GM12801 (cell line): Measurements from ENCODE around the gene CNOT1.

ENCODE experiments used
- TF ChIP-seq, protein P1 (sequence below): IDR thresholded peaks from one replicate; pipeline ENCODE4 v1.5.1; 2011; ENCODE audit warnings: control low read depth; ENCODE audit not compliant: insufficient read length; ENCODE audit errors: extremely low read depth

Gene CNOT1

DNA sequence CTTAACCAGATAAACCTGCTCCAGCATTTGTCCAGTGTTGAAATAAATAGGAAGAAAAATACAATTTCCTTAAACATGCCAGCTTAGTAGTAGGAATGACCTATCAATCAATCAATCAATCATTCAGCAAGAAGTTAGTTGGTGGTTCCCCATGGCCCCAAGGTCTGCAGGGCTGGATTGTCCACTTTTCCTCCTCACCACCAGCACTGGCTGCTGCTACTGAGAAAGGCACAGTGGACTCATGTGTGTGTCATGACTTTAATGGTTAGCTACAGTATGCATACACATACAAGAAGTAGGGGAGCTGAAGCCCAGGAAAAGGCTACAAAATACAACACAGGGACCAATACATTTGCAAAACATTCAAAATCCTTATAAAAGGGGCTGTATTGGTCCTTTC lies 109.9 kb downstream of the CNOT1 start:
- TF ChIP-seq, protein P1, sequence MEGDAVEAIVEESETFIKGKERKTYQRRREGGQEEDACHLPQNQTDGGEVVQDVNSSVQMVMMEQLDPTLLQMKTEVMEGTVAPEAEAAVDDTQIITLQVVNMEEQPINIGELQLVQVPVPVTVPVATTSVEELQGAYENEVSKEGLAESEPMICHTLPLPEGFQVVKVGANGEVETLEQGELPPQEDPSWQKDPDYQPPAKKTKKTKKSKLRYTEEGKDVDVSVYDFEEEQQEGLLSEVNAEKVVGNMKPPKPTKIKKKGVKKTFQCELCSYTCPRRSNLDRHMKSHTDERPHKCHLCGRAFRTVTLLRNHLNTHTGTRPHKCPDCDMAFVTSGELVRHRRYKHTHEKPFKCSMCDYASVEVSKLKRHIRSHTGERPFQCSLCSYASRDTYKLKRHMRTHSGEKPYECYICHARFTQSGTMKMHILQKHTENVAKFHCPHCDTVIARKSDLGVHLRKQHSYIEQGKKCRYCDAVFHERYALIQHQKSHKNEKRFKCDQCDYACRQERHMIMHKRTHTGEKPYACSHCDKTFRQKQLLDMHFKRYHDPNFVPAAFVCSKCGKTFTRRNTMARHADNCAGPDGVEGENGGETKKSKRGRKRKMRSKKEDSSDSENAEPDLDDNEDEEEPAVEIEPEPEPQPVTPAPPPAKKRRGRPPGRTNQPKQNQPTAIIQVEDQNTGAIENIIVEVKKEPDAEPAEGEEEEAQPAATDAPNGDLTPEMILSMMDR, result no peak

DNA sequence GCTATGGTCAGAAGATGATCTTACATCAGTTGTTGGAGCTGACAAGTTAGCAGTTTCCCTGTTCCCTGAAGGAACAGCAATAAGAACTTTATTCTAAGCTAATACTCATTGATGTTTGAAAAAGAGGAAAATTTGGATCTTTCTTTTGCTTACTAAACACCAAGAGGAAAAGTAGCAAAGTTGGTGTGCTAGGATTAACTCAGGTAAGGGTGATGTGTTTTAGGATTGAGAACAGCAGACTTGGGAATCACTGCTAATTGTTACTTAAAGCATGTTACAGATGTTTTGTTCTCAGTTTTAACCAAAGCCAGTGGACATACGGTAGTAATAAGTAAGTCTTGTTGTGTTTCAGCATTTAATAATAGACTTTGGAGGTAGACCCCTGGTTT lies 110.7 kb downstream of the CNOT1 start:
- TF ChIP-seq, protein P1, result no peak

DNA sequence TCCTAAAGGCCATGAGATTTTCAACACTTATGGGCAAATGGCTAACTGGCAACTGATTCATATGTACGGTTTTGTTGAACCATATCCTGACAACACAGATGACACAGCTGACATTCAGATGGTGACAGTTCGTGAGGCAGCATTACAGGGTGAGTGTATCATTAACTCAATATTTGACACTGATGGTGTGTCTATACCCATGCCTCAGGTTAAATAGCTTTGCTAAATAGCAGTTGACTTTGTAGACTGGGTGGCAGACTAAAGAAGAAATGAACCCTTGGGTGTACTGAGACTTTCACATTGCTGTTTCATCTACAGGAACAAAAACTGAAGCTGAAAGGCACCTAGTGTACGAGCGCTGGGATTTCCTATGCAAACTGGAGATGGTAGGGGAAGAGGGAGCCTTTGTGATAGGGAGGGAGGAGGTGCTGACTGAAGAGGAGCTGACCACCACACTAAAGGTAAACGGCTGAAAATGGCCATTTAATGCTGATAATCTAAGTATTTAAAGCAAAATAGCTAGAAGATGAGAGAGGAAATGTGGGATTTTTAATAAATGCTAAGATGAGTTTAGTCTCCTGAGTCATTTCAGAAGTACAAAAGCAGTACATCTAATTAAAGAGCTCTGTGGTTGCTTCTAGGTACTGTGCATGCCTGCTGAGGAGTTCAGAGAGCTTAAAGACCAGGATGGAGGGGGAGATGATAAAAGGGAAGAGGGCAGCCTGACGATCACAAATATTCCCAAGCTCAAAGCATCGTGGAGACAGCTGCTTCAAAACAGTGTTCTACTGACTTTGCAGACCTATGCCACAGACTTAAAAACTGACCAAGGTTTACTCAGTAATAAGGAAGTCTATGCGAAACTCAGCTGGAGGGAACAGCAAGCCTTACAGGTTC lies 111.3 kb downstream of the CNOT1 start:
- TF ChIP-seq, protein P1, result no peak

DNA sequence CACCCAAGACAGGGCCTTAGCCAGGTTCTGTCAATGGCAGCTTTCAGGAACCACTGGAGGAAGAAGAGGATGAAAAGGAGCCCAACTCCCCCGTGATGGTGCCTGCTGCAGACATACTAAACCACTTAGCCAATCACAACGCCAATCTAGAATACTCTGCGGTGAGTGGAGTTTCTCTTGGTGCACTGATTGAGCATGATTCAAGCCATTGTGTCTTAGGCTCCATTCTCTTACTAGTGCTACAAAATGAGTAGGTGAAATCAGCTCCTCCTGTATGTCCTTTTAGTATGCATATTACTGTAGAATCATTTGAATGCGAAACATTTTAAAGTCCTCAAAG lies 112.9 kb downstream of the CNOT1 start:
- TF ChIP-seq, protein P1, result no peak

DNA sequence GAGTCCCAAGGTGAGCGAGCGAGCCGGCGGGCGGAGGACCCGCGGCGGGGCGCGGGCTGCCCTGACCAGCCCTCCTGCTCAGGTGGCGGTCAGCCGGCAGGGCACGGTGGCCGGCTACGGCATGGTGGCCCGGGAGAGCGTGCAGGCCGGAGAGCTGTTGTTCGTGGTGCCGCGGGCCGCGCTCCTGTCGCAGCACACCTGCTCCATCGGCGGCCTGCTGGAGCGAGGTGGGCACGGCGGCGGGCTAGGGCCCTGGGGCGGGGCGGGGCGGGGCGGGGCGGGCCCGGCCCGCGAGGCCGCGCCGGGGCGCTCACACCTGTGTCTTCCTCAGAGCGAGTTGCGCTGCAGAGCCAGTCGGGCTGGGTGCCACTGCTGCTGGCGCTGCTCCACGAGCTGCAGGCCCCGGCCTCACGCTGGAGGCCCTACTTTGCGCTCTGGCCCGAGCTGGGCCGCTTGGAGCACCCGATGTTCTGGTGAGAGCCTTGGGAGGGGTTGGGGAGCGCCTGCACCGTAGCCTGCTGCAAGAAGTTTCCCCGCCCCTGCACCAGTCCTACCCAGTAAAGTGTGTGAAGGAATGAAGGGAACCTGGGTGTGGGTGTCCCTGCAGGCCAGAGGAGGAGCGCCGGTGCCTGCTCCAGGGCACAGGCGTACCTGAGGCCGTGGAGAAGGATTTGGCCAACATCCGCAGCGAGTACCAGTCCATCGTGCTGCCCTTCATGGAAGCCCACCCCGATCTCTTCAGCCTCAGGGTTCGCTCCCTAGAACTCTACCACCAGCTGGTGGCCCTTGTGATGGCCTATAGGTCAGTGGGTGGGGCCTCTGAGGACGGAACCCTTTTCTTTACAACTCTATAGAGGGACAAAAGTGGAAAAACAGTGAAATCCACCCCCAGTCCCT lies 113.5 kb downstream of the CNOT1 start:
- TF ChIP-seq, protein P1, result no peak

DNA sequence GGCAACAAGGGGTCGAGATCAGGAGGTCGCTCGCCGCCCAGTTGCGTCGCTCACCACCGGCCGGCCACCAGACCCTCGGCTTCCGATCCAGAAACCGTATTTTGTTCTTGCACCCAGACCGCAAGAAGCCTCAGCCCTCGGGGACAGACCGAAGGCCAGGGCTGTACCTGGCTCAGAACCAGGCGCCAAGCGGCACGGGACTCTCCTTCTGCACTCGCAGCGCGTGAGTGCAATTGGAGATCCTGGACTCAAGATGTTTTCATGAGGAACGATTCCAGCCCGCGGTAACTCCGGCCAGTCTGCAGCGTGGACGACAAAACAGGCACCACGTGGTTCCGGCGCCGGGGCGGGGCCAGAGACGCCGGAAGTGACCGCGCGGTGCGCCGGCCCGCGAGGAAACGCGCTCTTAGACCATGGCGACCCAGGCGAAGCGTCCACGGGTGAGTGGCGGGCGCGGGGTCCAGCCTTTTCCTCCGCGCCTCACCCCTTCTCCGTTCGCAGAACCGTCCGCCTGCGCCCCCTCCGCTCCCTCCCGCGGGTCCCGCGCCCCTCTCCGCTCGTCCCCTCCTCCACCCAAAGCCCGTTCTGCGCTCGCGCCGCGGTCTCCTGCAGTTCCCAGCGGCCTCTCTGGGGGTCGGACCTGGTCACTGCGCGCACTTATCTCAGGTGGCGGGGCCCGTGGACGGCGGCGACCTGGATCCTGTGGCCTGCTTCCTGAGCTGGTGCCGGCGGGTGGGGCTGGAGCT lies 114.3 kb downstream of the CNOT1 start, which contains the start of gene SETD6:
SETD6 (plus strand) TSS at position 393 of the 746 bp plus-strand sequence; CDS start at position 414, 21 bp downstream.
- TF ChIP-seq, protein P1, result no peak

DNA sequence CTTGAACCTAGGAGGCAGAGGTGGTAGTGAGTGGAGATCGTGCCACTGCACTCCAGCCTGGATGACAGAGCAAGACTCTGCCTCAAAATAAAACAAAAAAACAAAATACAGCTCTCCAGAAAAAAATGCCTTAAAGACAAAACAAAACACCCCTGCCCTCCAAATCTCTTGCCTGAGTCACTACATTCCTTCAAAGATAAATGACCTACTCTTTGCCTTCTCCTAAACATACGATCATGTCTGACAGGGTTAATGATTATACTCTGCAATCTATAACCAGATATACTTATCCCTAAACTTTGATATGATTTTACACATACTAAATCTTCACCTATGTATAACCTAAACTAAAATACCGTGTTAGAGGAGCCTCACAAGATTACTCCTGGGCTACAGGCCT lies 115.8 kb downstream of the CNOT1 start:
- TF ChIP-seq, protein P1, result no peak
